CD4-positive, alpha-beta T cell (primary cell): ENCODE results near the gene PKP4. TPM values are rescaled to one million over a fixed set of nuclear protein-coding genes. Genes with fewer than 3 reads are reported as not detected.

Source experiments
- ATAC-seq: fragments of 200-7000 bp; cut with Tn5 transposase; one replicate; pipeline ENCODE4 v1.10.0; 2022; ENCODE audit warnings: mild to moderate bottlenecking; ENCODE audit not compliant: poor library complexity
- CTCF ChIA-PET: fragments of 350-600 bp; sonication (Branson Sonifier 250); formaldehyde crosslinking; loops from one replicate; lab custom pipeline; 2021; ENCODE audit warnings: antibody characterized with exemption, inconsistent platforms; lab: Charles Lee
- POLR2A ChIA-PET: fragments of 350-600 bp; sonication (Branson Sonifier 250); formaldehyde crosslinking; loops from one replicate; lab custom pipeline; 2021; ENCODE audit warnings: antibody characterized with exemption, inconsistent platforms; lab: Charles Lee
- DNase-seq, 14 experiments: peaks; one replicate each; pipeline ENCODE4 v3.0.0-alpha.2; 2013 to 2020; ENCODE audit warnings: mixed read lengths in 2 of 14
- H3K27ac ChIP-seq, 2 donors: one replicate each; pipeline versions ENCODE4 v1.5.1 to v1.7.0; 2013; ENCODE audit warnings: low read length in 2 of 2, low read depth in 1 of 2, mild to moderate bottlenecking in 1 of 2
- H3K27me3 ChIP-seq, 2 experiments: 1 replicate in 1 of 2; 2 replicates in 1 of 2; pipeline versions ENCODE4 v1.6.1 to v1.7.0; 2013; ENCODE audit warnings: low read length in 2 of 2, control low read depth in 1 of 2, mild to moderate bottlenecking in 1 of 2, moderate library complexity in 1 of 2; ENCODE audit not compliant: insufficient read depth in 2 of 2, control insufficient read depth in 1 of 2
- H3K36me3 ChIP-seq: one replicate; pipeline ENCODE4 v1.6.1; 2013; ENCODE audit warnings: low read length, control low read depth; ENCODE audit not compliant: insufficient read depth
- H3K4me1 ChIP-seq: one replicate; pipeline ENCODE4 v1.6.1; 2013; ENCODE audit warnings: low read length, control low read depth; ENCODE audit not compliant: insufficient read depth
- H3K4me3 ChIP-seq: one replicate; pipeline ENCODE4 v1.5.1; 2013; ENCODE audit warnings: mild to moderate bottlenecking, low read length, moderate library complexity
- H3K9me3 ChIP-seq, 2 experiments: 1 replicate in 1 of 2; 2 replicates in 1 of 2; pipeline versions ENCODE4 v1.6.1 to v1.7.0; 2013; ENCODE audit warnings: low read length in 2 of 2, mild to moderate bottlenecking in 2 of 2, control low read depth in 1 of 2, moderate library complexity in 1 of 2; ENCODE audit not compliant: control insufficient read depth in 1 of 2, insufficient read depth in 1 of 2
- H3K27ac Mint-ChIP-seq: one replicate; pipeline ENCODE4 v1.8.0; 2020; ENCODE audit warnings: mixed read lengths
- H3K27me3 Mint-ChIP-seq: one replicate; pipeline ENCODE4 v1.8.0; 2021; ENCODE audit warnings: mixed read lengths
- H3K36me3 Mint-ChIP-seq: one replicate; pipeline ENCODE4 v1.8.0; 2021; ENCODE audit warnings: low read depth, mixed read lengths
- H3K4me1 Mint-ChIP-seq: one replicate; pipeline ENCODE4 v1.8.0; 2021; ENCODE audit warnings: low read depth, mixed read lengths
- H3K4me3 Mint-ChIP-seq: one replicate; pipeline ENCODE4 v1.8.0; 2020; ENCODE audit warnings: mild to moderate bottlenecking, mixed read lengths
- H3K9me3 Mint-ChIP-seq: one replicate; pipeline ENCODE4 v1.8.0; 2020; ENCODE audit warnings: mixed read lengths
- CTCF ChIP-seq: fragments of 200-600 bp; IDR thresholded peaks from one replicate; pipeline ENCODE4 v1.8.0; 2022; ENCODE audit warnings: antibody characterized with exemption, mild to moderate bottlenecking
- intact Hi-C, 2 experiments: fragments of 100-400 bp; cut with DNase I in 1 of 2; cut with micrococcal nuclease in 1 of 2; formaldehyde crosslinking; loops; one replicate each; pipeline versions ENCODE4 v1.15.1 to v1.9.0; 2023 to 2025; cut with DNase I, micrococcal nuclease
- total RNA-seq, 174 experiments: library from RNA in 2 of 174; stranded (reverse) in 2 of 174; gene quantifications; one replicate each; pipeline ENCODE4 v1.2.3 and lab custom pipeline; 2021 to 2026

The PKP4 gene
- total RNA-seq, 2 experiments from 2014 or later, result 10.8 to 14.6 TPM

DNA sequence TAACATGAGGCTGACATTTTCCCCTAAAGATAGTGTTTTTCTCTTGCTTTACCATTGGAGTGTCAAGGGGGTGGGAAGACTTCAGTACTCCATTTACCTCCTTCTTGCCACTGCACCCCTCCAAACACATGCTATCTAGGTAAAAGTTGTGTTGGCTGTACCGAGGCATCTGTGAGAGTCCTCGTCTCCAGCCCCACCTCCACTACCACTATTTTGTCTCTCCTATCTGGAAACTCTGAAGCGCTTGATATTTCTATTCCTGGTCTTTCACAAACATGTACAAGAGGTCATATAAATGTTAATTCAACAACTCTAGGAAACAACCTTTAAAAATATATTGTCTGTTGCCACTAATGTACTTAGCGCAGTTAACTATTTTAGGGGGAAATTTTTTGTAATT is 132.6 kb downstream of the PKP4 start:
- no peaks in the 10 kb centered on the region for H3K27me3 Mint-ChIP-seq
- no peak for ATAC-seq
- H3K27ac Mint-ChIP-seq, result no peak overlapping the region
- intact Hi-C loops, result no loop called here
- no peaks in the 10 kb centered on the region for H3K9me3 Mint-ChIP-seq
- POLR2A ChIA-PET, result no interaction called here
- Histone ChIP-seq H3K9me3 (no peaks in the 10 kb centered on the region), H3K4me3 (no peak overlapping the region), H3K27ac (no peak overlapping the region), H3K36me3 (no peaks in the 10 kb centered on the region), H3K4me1 (no peaks in the 10 kb centered on the region), H3K27me3 (no peaks in the 10 kb centered on the region)
- DNase-seq, result no peak
- H3K36me3 Mint-ChIP-seq, result peaks cover 6% of the 10 kb centered on the region
- no peak overlapping the region for H3K4me3 Mint-ChIP-seq
- CTCF ChIA-PET, result no interaction called here
- TF ChIP-seq CTCF, result no peak
- no peaks in the 10 kb centered on the region for H3K4me1 Mint-ChIP-seq

DNA sequence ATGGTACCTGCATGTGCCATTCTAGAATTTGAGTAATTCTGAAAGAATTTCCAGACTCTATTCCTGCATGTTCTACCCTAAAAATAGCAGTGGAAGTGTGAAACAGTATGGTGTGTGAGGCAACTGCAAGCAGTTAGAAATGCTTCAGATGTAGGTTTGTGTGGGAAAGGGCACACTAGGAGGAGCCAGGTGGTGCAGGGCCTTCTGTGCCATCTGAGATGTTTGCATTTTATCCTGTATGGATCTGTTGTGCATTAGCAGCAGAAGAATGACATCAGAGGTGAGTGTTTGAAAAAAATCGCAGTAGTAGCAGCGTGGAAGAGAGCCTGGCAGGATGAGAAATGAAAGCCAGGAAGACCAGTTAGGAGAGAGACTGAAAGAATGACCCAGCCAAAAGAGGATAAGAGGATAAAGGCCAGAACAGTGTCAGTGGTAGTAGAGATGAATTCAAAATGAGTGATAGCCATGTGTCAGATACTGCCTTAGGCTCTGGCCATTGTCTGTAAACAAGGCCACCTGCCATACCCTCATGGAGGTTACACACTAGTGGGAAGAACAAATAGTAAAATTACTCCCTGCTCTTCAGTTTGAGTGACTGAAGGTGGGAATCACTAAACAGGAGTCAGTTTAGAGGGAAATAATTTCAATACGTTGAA is 142.2 kb downstream of the PKP4 start:
- ChIA-PET CTCF (no interaction called here), POLR2A (no interaction called here)
- H3K36me3 Mint-ChIP-seq, result no peaks in the 10 kb centered on the region
- H3K9me3 Mint-ChIP-seq, result no peaks in the 10 kb centered on the region
- DNase-seq (no peak), ATAC-seq (no peak)
- no peaks in the 10 kb centered on the region for H3K4me1 ChIP-seq
- H3K4me1 Mint-ChIP-seq, result no peaks in the 10 kb centered on the region
- no peak overlapping the region for H3K4me3 ChIP-seq
- no peaks in the 10 kb centered on the region for H3K27me3 Mint-ChIP-seq
- intact Hi-C loops, result no loop called here
- no peak overlapping the region for H3K4me3 Mint-ChIP-seq
- H3K27ac ChIP-seq, result no peak overlapping the region
- H3K27ac Mint-ChIP-seq, result no peak overlapping the region
- no peaks in the 10 kb centered on the region for H3K9me3 ChIP-seq
- H3K36me3 ChIP-seq, result no peaks in the 10 kb centered on the region
- no peaks in the 10 kb centered on the region for H3K27me3 ChIP-seq
- no peak for TF ChIP-seq CTCF

GRCh38 chr2:158599609-158600008 is 142.9 kb downstream of the PKP4 start:
- no peak overlapping the region for H3K4me3 Mint-ChIP-seq
- CTCF ChIA-PET, result no interaction called here
- ATAC-seq (no peak), DNase-seq (no peak)
- H3K36me3 Mint-ChIP-seq, result no peaks in the 10 kb centered on the region
- intact Hi-C loops, result no loop called here
- H3K36me3 ChIP-seq, result no peaks in the 10 kb centered on the region
- POLR2A ChIA-PET, result no interaction called here
- H3K27ac ChIP-seq, result no peak overlapping the region
- no peak overlapping the region for H3K4me3 ChIP-seq
- no peaks in the 10 kb centered on the region for H3K9me3 ChIP-seq
- H3K4me1 ChIP-seq, result no peaks in the 10 kb centered on the region
- TF ChIP-seq CTCF, result no peak
- no peaks in the 10 kb centered on the region for H3K27me3 Mint-ChIP-seq
- H3K27ac Mint-ChIP-seq, result no peak overlapping the region
- H3K9me3 Mint-ChIP-seq, result no peaks in the 10 kb centered on the region
- H3K4me1 Mint-ChIP-seq, result no peaks in the 10 kb centered on the region
- no peaks in the 10 kb centered on the region for H3K27me3 ChIP-seq
